HepG2 (cell line): ENCODE results near the gene SEC11A. TPM values are rescaled to one million over a fixed set of nuclear protein-coding genes. Genes with fewer than 3 reads are reported as not detected.

ENCODE experiments used
- ATAC-seq: fragments of 200-7000 bp; cut with Tn5 transposase; 3 replicates; pipeline ENCODE4 v1.9.1; 2020; ENCODE audit warnings: mild to moderate bottlenecking, moderate library complexity
- BruUV-seq: library from RNA; stranded (reverse); fragments of 400-500 nt; replicated peaks from 2 replicates; lab custom pipeline; 2021; lab: Mats Ljungman, UMichigan
- CTCF ChIA-PET: fragments of 300-600 bp; formaldehyde crosslinking; extraction: SDS; loops from one replicate; lab custom pipeline; 2021; ENCODE audit warnings: low total read pairs, inconsistent platforms, low intra/inter-chr PET ratio; lab: Yijun Ruan, JAX
- POLR2A ChIA-PET: fragments of 350-600 bp; sonication (Branson Sonifier 250); formaldehyde crosslinking; loops from one replicate; lab custom pipeline; 2020; ENCODE audit warnings: antibody characterized with exemption, inconsistent platforms; lab: Yijun Ruan, JAX
- DNase-seq: peaks from one replicate; pipeline ENCODE4 v3.0.0-alpha.2; 2015; ENCODE audit warnings: low spot score
- FAIRE-seq: peaks from 3 replicates; lab custom pipeline; 2011; peaks lifted over from hg19 to GRCh38; lab: Jason Lieb, UNC
- H2AFZ ChIP-seq: one replicate; pipeline ENCODE4 v1.6.1; 2011; ENCODE audit warnings: low read length, inconsistent platforms
- H3K27ac ChIP-seq: fragments of 300-600 bp; 3 replicates; pipeline ENCODE4 v1.8.0; 2011; ENCODE audit warnings: mixed run types, mild to moderate bottlenecking, mixed read lengths, low read length, inconsistent platforms; ENCODE audit not compliant: insufficient read depth; ENCODE audit errors: extremely low read length
- H3K27me3 ChIP-seq, 2 experiments: fragments of 200-600 bp in 1 of 2; 2 replicates in 1 of 2; 3 replicates in 1 of 2; pipeline versions ENCODE4 v1.6.0 to v1.8.0; 2011; ENCODE audit warnings: low read length in 2 of 2, mild to moderate bottlenecking in 2 of 2, moderate library complexity in 2 of 2, inconsistent platforms in 1 of 2; ENCODE audit not compliant: insufficient read depth in 2 of 2, control insufficient read depth in 1 of 2
- H3K36me3 ChIP-seq, 2 experiments: fragments of 200-600 bp in 1 of 2; replicated peaks in 1 of 2; 2 replicates in 1 of 2; 3 replicates in 1 of 2; pipeline versions ENCODE4 v1.5.1 to v1.8.0; 2011; ENCODE audit warnings: low read length in 2 of 2, inconsistent platforms in 1 of 2; ENCODE audit not compliant: insufficient read depth in 2 of 2, control insufficient read depth in 1 of 2
- H3K4me1 ChIP-seq: 2 replicates; pipeline ENCODE4 v1.5.1; 2012; ENCODE audit warnings: low read length, inconsistent platforms; ENCODE audit not compliant: insufficient read depth
- H3K4me2 ChIP-seq: 2 replicates; pipeline ENCODE4 v1.6.0; 2011; ENCODE audit warnings: low read depth, low read length, inconsistent platforms
- H3K4me3 ChIP-seq, 3 experiments: fragments of 200-600 bp in 1 of 3; sonication (generic), shearing (Covaris generic) in 1 of 3; replicated peaks in 1 of 3; 2 replicates each; pipeline ENCODE4 v1.5.1; 2011 to 2016; ENCODE audit warnings: low read length in 3 of 3, inconsistent platforms in 2 of 3, low read depth in 2 of 3, mild to moderate bottlenecking in 2 of 3, control low read depth in 1 of 3, mixed read lengths in 1 of 3; ENCODE audit not compliant: insufficient read depth in 1 of 3
- H3K79me2 ChIP-seq: one replicate; pipeline ENCODE4 v1.6.1; 2011; ENCODE audit warnings: low read length, inconsistent platforms; ENCODE audit not compliant: insufficient read depth
- H3K9ac ChIP-seq: 2 replicates; pipeline ENCODE4 v1.6.0; 2011; ENCODE audit warnings: mild to moderate bottlenecking, low read depth, low read length, inconsistent platforms; ENCODE audit not compliant: insufficient read depth
- H3K9me3 ChIP-seq: 2 replicates; pipeline ENCODE4 v1.5.1; 2012; ENCODE audit warnings: mild to moderate bottlenecking, low read length
- H4K20me1 ChIP-seq: 2 replicates; pipeline ENCODE4 v1.6.0; 2011; ENCODE audit warnings: inconsistent platforms, mild to moderate bottlenecking, low read length, moderate library complexity; ENCODE audit not compliant: insufficient read depth
- FLYWCH1 ChIP-seq: sonication (generic); formaldehyde crosslinking; IDR thresholded peaks from 2 replicates; pipeline ENCODE4 v1.8.1; 2023; ENCODE audit warnings: mild to moderate bottlenecking, missing genetic modification reagents
- GATA4 ChIP-seq: sonication (generic); IDR thresholded peaks from 2 replicates; pipeline ENCODE4 v1.6.1; 2016; ENCODE audit warnings: antibody characterized with exemption, low read depth, borderline replicate concordance
- HMGA1 ChIP-seq: sonication (generic); formaldehyde crosslinking; conservative IDR thresholded peaks from 2 replicates; pipeline ENCODE4 v1.4.0; 2020; ENCODE audit warnings: missing genetic modification reagents
- MAF1 ChIP-seq: sonication (generic); formaldehyde crosslinking; IDR thresholded peaks from 2 replicates; pipeline ENCODE4 v1.5.0; 2020; ENCODE audit warnings: missing genetic modification reagents, borderline replicate concordance
- MEIS1 ChIP-seq: sonication (generic); formaldehyde crosslinking; IDR thresholded peaks from 2 replicates; pipeline ENCODE4 v1.9.0; 2021; ENCODE audit warnings: mild to moderate bottlenecking, missing genetic modification reagents, moderate library complexity, borderline replicate concordance
- RFX5 ChIP-seq: IDR thresholded peaks from 2 replicates; pipeline ENCODE4 v1.6.1; 2011; ENCODE audit warnings: low read depth, low read length, improper control_type of control experiment
- SAFB2 ChIP-seq: sonication (generic); formaldehyde crosslinking; IDR thresholded peaks from 2 replicates; pipeline ENCODE4 v1.5.1; 2020; ENCODE audit warnings: missing genetic modification reagents, low read depth, mild to moderate bottlenecking, borderline replicate concordance
- SNRNP70 ChIP-seq: fragments of 200-400 bp; formaldehyde crosslinking; IDR thresholded peaks from 2 replicates; pipeline ENCODE4 v1.6.1; 2017; ENCODE audit warnings: mild to moderate bottlenecking, low read depth, low read length, moderate library complexity
- ZNF17 ChIP-seq: sonication (generic); formaldehyde crosslinking; IDR thresholded peaks from 2 replicates; pipeline ENCODE4 v1.5.0; 2020; ENCODE audit warnings: mild to moderate bottlenecking, missing genetic modification reagents
- ZNF501 ChIP-seq: sonication (generic); formaldehyde crosslinking; IDR thresholded peaks from 2 replicates; pipeline ENCODE4 v1.5.1; 2020; ENCODE audit warnings: mild to moderate bottlenecking, moderate library complexity, missing genetic modification reagents
- ZNF788 ChIP-seq: sonication (generic); formaldehyde crosslinking; IDR thresholded peaks from 2 replicates; pipeline ENCODE4 v1.5.0; 2020; ENCODE audit warnings: mild to moderate bottlenecking, missing genetic modification reagents, borderline replicate concordance
- ZSCAN20 ChIP-seq: sonication (generic); formaldehyde crosslinking; IDR thresholded peaks from 2 replicates; pipeline ENCODE4 v1.4.0; 2020; ENCODE audit warnings: missing genetic modification reagents, mild to moderate bottlenecking, borderline replicate concordance
- ZSCAN21 ChIP-seq: sonication (generic); formaldehyde crosslinking; IDR thresholded peaks from 2 replicates; pipeline ENCODE4 v1.8.0; 2022; ENCODE audit warnings: mild to moderate bottlenecking, missing genetic modification reagents, moderate library complexity, borderline replicate concordance
- WGBS: methylation state at CpG from one replicate; pipeline ENCODE4 v1.1.6; 2017; ENCODE audit warnings: low lambda C conversion rate; 5-methylcytosine and 5-hydroxymethylcytosine counted together
- in situ Hi-C: cut with HindIII; loops from 2 replicates; pipeline ENCODE4 v1.10.0; 2017; ENCODE audit warnings: low pct_unique_long_range_greater_than_20kb; ENCODE audit not compliant: extremely low pct_ligation_motif_present
- intact Hi-C: fragments of 100-400 bp; cut with micrococcal nuclease; formaldehyde crosslinking; loops from one replicate; pipeline ENCODE4 v1.10.0; 2022; ENCODE audit not compliant: unreplicated experiment
- polyA plus RNA-seq, 8 experiments: library from polyadenylated mRNA; depleted of rRNA in 3 of 8; stranded (reverse) in 7 of 8; unstranded in 1 of 8; fragments of >200 nt; fragmentation: Illumina TruSeq in 4 of 8; extraction: Trizol in 4 of 8; gene quantifications; 2 replicates each; pipeline versions ENCODE4 v1.2.1 to v1.2.3, GENCODE V29; 2011 to 2016; ENCODE audit warnings: low read depth in 4 of 8, missing spikeins in 1 of 8, mixed read lengths in 1 of 8; ENCODE audit not compliant: insufficient read depth in 1 of 8
- total RNA-seq, 5 experiments: library from RNA; depleted of rRNA; stranded (reverse); fragments of >200 nt; fragmentation: Illumina TruSeq; extraction: Trizol; gene quantifications; 2 replicates each; pipeline ENCODE4 v1.2.3, GENCODE V29; 2016; ENCODE audit warnings: low read depth in 1 of 5
- TF ChIP-seq, protein P1 (sequence below): sonication (generic); formaldehyde crosslinking; IDR thresholded peaks from 2 replicates; pipeline ENCODE4 v1.4.0; 2020; ENCODE audit warnings: mild to moderate bottlenecking, low read depth, missing genetic modification reagents
- TF ChIP-seq, protein P2 (sequence below): sonication (generic); formaldehyde crosslinking; IDR thresholded peaks from 2 replicates; pipeline ENCODE4 v1.9.0; 2021; ENCODE audit warnings: missing genetic modification reagents, mild to moderate bottlenecking, borderline replicate concordance
- TF ChIP-seq, protein P3 (sequence below): sonication (generic); formaldehyde crosslinking; IDR thresholded peaks from 2 replicates; pipeline ENCODE4 v1.5.0; 2020; ENCODE audit warnings: missing genetic modification reagents
- TF ChIP-seq, protein P4 (sequence below): sonication (generic); formaldehyde crosslinking; IDR thresholded peaks from 2 replicates; pipeline ENCODE4 v1.4.0; 2020; ENCODE audit warnings: missing genetic modification reagents, borderline replicate concordance

Gene SEC11A
- total and polyA plus RNA-seq, 2 of the 13 experiments (the other 11 are each of a cell fraction or from before 2014, with no cell fraction given): 141 to 230 TPM

DNA sequence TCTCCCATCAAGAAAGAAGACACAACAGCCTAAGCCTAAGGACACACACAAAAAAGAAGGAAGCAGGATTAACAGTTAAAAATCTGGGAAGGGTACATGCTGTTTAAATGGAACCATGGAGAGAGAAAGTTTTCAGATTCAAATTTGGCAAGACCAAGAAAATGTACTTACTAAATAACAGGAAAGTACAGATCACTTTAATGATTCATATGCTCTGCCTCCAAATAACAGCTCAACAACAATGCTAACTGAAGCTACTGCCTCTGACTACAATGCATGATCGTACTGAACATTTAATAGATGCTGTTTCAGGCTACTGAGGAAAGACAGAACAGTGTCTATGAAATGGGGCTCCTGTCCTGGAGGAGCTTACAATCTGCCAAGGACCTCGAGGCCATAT is 49.6 kb downstream of the SEC11A start:
- H3K4me2 ChIP-seq: no peak overlapping the region
- H4K20me1 ChIP-seq: no peaks in the 10 kb centered on the region
- CTCF ChIA-PET: no interaction called here
- no peak overlapping the region for H3K9ac ChIP-seq
- in situ Hi-C loops (no loop called here), intact Hi-C loops (no loop called here)
- no peaks in the 10 kb centered on the region for H3K9me3 ChIP-seq
- no peaks in the 10 kb centered on the region for H3K79me2 ChIP-seq
- H3K4me1 ChIP-seq: no peaks in the 10 kb centered on the region
- TF ChIP-seq, protein P1, sequence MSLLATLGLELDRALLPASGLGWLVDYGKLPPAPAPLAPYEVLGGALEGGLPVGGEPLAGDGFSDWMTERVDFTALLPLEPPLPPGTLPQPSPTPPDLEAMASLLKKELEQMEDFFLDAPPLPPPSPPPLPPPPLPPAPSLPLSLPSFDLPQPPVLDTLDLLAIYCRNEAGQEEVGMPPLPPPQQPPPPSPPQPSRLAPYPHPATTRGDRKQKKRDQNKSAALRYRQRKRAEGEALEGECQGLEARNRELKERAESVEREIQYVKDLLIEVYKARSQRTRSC (CRISPR knock-in tag): no peak
- TF ChIP-seq, protein P2, sequence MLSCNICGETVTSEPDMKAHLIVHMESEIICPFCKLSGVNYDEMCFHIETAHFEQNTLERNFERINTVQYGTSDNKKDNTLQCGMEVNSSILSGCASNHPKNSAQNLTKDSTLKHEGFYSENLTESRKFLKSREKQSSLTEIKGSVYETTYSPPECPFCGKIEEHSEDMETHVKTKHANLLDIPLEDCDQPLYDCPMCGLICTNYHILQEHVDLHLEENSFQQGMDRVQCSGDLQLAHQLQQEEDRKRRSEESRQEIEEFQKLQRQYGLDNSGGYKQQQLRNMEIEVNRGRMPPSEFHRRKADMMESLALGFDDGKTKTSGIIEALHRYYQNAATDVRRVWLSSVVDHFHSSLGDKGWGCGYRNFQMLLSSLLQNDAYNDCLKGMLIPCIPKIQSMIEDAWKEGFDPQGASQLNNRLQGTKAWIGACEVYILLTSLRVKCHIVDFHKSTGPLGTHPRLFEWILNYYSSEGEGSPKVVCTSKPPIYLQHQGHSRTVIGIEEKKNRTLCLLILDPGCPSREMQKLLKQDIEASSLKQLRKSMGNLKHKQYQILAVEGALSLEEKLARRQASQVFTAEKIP (CRISPR knock-in tag): no peak
- no peak for TF ChIP-seq ZNF17 (CRISPR knock-in tag)
- TF ChIP-seq ZSCAN21 (CRISPR knock-in tag): no peak
- TF ChIP-seq MEIS1 (CRISPR knock-in tag): no peak
- TF ChIP-seq ZSCAN20 (CRISPR knock-in tag): no peak
- TF ChIP-seq SNRNP70: no peak
- TF ChIP-seq, protein P3, sequence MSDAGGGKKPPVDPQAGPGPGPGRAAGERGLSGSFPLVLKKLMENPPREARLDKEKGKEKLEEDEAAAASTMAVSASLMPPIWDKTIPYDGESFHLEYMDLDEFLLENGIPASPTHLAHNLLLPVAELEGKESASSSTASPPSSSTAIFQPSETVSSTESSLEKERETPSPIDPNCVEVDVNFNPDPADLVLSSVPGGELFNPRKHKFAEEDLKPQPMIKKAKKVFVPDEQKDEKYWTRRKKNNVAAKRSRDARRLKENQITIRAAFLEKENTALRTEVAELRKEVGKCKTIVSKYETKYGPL: no peak
- TF ChIP-seq FLYWCH1 (CRISPR knock-in tag): no peak
- TF ChIP-seq, protein P4, sequence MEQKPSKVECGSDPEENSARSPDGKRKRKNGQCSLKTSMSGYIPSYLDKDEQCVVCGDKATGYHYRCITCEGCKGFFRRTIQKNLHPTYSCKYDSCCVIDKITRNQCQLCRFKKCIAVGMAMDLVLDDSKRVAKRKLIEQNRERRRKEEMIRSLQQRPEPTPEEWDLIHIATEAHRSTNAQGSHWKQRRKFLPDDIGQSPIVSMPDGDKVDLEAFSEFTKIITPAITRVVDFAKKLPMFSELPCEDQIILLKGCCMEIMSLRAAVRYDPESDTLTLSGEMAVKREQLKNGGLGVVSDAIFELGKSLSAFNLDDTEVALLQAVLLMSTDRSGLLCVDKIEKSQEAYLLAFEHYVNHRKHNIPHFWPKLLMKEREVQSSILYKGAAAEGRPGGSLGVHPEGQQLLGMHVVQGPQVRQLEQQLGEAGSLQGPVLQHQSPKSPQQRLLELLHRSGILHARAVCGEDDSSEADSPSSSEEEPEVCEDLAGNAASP: no peak
- TF ChIP-seq MAF1 (CRISPR knock-in tag): no peak
- TF ChIP-seq SAFB2 (CRISPR knock-in tag): no peak
- TF ChIP-seq HMGA1 (CRISPR knock-in tag): no peak
- no peak for TF ChIP-seq GATA4
- TF ChIP-seq RFX5: no peak
- no peak for TF ChIP-seq ZNF501 (CRISPR knock-in tag)
- no peak for TF ChIP-seq ZNF788 (CRISPR knock-in tag)
- H3K36me3 ChIP-seq: peaks cover 5 to 43% of the 10 kb centered on the region in 2 experiments; a peak in 4 of 5 replicates
- POLR2A ChIA-PET: no interaction called here
- WGBS: 90% methylated on average over 2 of the region's 2 CpGs
- no peaks in the 10 kb centered on the region for H3K27me3 ChIP-seq
- FAIRE-seq: no peak
- no peak overlapping the region for H2AFZ ChIP-seq
- ATAC-seq: no peak
- H3K27ac ChIP-seq: no peak overlapping the region
- no peak overlapping the region for H3K4me3 ChIP-seq
- no TSS peak for BruUV-seq
- DNase-seq: no peak
